Liver (tissue), 3 donors: ENCODE data around the gene ZFAND2B.

Experiments
- ATF3 ChIP-seq: IDR thresholded peaks from 2 replicates; pipeline ENCODE4 v1.6.1; 2016; ENCODE audit warnings: antibody characterized with exemption
- CTCF ChIP-seq: fragments of 150-350 bp; IDR thresholded peaks from 2 replicates; pipeline ENCODE4 v1.5.1; 2017; ENCODE audit warnings: improper control_type of control experiment, low read depth, low read length; ENCODE audit not compliant: missing input control
- EGR1 ChIP-seq, 2 donors: IDR thresholded peaks; 2 replicates each; pipeline ENCODE4 v1.6.1; 2016 to 2018; ENCODE audit warnings: antibody characterized with exemption in 2 of 2, low read depth in 2 of 2
- GABPA ChIP-seq, 2 donors: IDR thresholded peaks in 1 of 2; conservative IDR thresholded peaks in 1 of 2; 2 replicates each; pipeline ENCODE4 v1.6.1; 2016; ENCODE audit warnings: antibody characterized with exemption in 2 of 2, mild to moderate bottlenecking in 1 of 2, moderate library complexity in 1 of 2
- REST ChIP-seq: IDR thresholded peaks from 2 replicates; pipeline ENCODE4 v1.6.1; 2016; ENCODE audit warnings: antibody characterized with exemption, mild to moderate bottlenecking
- ZBTB33 ChIP-seq: IDR thresholded peaks from 2 replicates; pipeline ENCODE4 v1.6.1; 2016; ENCODE audit warnings: antibody characterized with exemption
- donor health status: healthy.
- donor health status: healthy.

GRCh38 chr2:219176818-219177551, 29.6 kb upstream of the ZFAND2B start, which contains the start of gene CNPPD1:
- peak; percentile 18 for TF ChIP-seq CTCF
- no peak for TF ChIP-seq REST
- no peak for TF ChIP-seq ZBTB33
- TF ChIP-seq GABPA (IDR thresholded peaks at IDR 0.05 in 1 of 2, conservative IDR thresholded peaks at IDR 0.05 in 1 of 2), result peak in 1 of 2 donors; percentile 82
- TF ChIP-seq ATF3, result no peak
- no peak for TF ChIP-seq EGR1 (IDR thresholded peaks at IDR 0.05; ENCODE audit: low read depth in 2 of 2)
